SJCRH30 (cell line): ENCODE measurements around the gene CERT1. TPM values are rescaled to one million over a fixed set of nuclear protein-coding genes. Genes with fewer than 3 reads are reported as not detected.

Experiments
- DNase-seq, 2 experiments: peaks; one replicate each; pipeline ENCODE4 v3.0.0-alpha.2; 2015 to 2020
- H3K27ac ChIP-seq: fragments of 250-450 bp; sonication (Bioruptor Pico); 2 replicates; pipeline ENCODE4 v1.5.1; 2020; ENCODE audit warnings: mild to moderate bottlenecking, moderate library complexity
- H3K27me3 ChIP-seq: fragments of 250-450 bp; sonication (Bioruptor Pico); 2 replicates; pipeline ENCODE4 v1.5.1; 2020; ENCODE audit warnings: mild to moderate bottlenecking, moderate library complexity
- H3K36me3 ChIP-seq: fragments of 250-450 bp; sonication (Bioruptor Pico); 2 replicates; pipeline ENCODE4 v1.5.1; 2020; ENCODE audit warnings: mild to moderate bottlenecking, moderate library complexity
- H3K4me1 ChIP-seq: fragments of 250-450 bp; sonication (Bioruptor Pico); 2 replicates; pipeline ENCODE4 v1.5.1; 2020; ENCODE audit warnings: mild to moderate bottlenecking, moderate library complexity
- H3K4me3 ChIP-seq: fragments of 250-450 bp; sonication (Bioruptor Pico); 2 replicates; pipeline ENCODE4 v1.5.1; 2020; ENCODE audit warnings: mild to moderate bottlenecking, moderate library complexity
- H3K9me3 ChIP-seq: fragments of 250-450 bp; sonication (Bioruptor Pico); replicated peaks from 2 replicates; pipeline ENCODE4 v1.5.1; 2020; ENCODE audit warnings: mild to moderate bottlenecking, moderate library complexity
- total RNA-seq: library from RNA; depleted of rRNA; stranded (reverse); fragments of >200 nt; shearing (Covaris generic); gene quantifications from 2 replicates; pipeline ENCODE4 v1.2.3, GENCODE V29; 2014

The CERT1 gene
- total RNA-seq, 1 experiment from 2014 or later: 28.8 TPM

DNA sequence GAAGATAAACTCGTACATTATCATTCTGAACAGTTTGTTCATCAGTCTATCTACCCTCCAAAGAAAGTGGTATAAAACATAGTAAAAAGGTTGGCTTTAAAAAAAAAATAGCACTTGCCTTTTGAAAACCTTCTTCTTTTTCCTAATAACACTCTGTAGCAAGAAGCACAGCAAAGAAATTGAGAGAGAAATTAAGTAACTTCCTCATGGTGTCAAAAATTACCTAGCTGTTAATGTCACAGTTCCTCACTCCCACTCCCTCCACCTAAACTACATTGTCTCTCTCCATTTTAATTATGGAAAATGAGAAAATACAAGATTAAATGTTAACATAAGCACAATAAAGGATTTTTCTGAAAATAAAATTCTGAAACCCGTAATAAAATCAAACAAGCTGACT lies 72.2 kb downstream of the CERT1 start:
- no peaks in the 10 kb centered on the region for H3K27me3 ChIP-seq
- DNase-seq: no peak
- no peak overlapping the region for H3K4me3 ChIP-seq
- no peaks in the 10 kb centered on the region for H3K4me1 ChIP-seq
- H3K27ac ChIP-seq: no peak overlapping the region
- H3K36me3 ChIP-seq: no peaks in the 10 kb centered on the region; the same call in 1 of the 2 replicates
- H3K9me3 ChIP-seq: no peaks in the 10 kb centered on the region

DNA sequence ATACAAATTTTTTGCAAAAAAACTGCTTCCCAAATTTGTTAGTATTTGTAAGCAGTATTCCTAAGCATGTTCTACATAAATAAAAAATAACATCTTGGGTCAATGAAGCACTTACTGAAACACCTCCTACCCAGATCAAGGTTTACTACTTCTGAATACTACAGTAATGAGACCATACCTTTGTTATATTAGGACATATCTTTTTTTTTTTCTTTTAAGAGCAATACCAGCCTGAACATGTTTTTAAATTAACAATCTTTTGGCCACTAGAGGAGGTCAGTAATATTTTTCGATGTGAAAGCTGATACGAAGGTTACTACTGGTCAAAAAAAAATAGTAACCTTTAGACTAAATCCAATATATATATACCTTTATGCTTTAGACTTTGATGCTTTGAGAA lies 72.7 kb downstream of the CERT1 start:
- DNase-seq: no peak
- H3K27me3 ChIP-seq: no peaks in the 10 kb centered on the region
- no peaks in the 10 kb centered on the region for H3K4me1 ChIP-seq
- no peaks in the 10 kb centered on the region for H3K9me3 ChIP-seq
- H3K27ac ChIP-seq: no peak overlapping the region
- no peaks in the 10 kb centered on the region; the same call in 1 of the 2 replicates for H3K36me3 ChIP-seq
- no peak overlapping the region for H3K4me3 ChIP-seq

DNA sequence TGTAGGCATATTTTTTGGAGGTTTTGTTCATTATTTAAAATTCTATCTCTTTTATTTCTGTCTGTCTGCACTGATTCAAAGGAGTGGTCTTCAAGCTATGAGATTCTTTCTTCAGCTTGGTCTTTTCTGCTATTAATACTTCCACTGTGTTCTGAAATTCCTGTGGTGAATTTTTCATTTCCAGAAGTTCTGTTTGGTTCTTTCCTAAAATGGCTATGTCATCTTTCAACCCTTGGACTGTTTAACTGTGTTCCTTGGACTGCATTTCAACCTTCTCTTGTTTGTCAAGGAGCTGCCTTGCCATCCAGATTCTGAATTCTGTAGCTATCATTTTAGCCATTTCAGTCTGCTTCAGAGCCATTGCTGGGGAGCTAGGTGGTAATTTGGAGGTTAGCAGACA lies 76.3 kb downstream of the CERT1 start:
- H3K27me3 ChIP-seq: no peaks in the 10 kb centered on the region
- DNase-seq: no peak
- no peaks in the 10 kb centered on the region for H3K36me3 ChIP-seq
- H3K9me3 ChIP-seq: no peaks in the 10 kb centered on the region
- no peak overlapping the region for H3K4me3 ChIP-seq
- H3K4me1 ChIP-seq: no peaks in the 10 kb centered on the region
- no peak overlapping the region for H3K27ac ChIP-seq

DNA sequence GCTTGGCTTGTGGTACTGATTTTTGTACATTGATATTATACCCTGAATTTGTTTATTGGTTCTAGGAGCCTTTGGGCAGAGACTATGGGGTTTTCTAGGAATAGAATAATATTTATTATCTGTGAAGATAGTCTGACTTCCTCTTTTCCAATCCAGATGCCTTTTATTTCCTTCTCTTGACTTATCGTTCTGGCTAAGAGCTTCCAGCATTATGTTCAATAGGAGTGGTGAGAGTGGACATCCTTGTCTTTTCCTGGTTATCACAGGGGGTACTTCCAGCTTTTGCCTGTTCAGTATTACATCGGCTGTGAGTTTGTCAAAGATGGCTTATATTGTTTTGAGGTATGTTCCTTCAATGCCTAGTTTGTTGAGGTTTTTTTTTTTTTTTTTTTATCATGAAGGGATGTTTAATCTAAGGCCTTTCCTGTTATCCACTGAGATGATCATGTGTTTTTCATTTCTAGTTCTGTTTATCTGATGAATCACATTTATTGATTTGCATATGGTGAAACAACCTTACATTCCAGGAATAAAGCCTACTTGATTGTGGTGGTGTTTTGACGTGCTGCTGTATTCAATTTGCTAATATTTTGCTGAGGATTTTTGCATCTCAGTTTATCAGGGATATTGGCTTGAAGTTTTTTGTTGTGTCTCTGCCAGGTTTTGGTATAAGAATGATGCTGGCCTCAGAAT lies 77.5 kb downstream of the CERT1 start:
- H3K4me1 ChIP-seq: no peaks in the 10 kb centered on the region
- H3K9me3 ChIP-seq: no peaks in the 10 kb centered on the region
- no peaks in the 10 kb centered on the region for H3K27me3 ChIP-seq

DNA sequence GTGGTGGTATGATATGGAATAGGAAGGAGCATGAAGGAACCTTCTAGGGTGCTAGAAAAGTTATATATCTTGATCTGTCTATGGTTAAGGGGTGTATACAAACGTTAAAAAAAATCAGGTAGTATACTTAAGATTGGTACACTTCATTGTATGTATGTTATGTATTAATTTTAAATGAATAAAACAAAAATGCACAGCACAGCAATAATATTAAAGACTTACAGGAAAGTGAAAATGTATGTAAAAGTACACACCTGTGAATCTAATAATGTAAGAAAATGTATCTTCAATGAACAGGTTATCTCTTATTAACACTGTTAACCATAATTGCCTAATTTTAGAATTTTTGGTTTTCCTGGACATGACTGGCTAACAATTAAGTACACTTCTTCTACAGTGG lies 97.2 kb downstream of the CERT1 start:
- no peaks in the 10 kb centered on the region for H3K4me1 ChIP-seq
- no peaks in the 10 kb centered on the region for H3K27me3 ChIP-seq
- DNase-seq: no peak
- no peak overlapping the region for H3K4me3 ChIP-seq
- no peak overlapping the region for H3K27ac ChIP-seq
- no peaks in the 10 kb centered on the region for H3K9me3 ChIP-seq
- H3K36me3 ChIP-seq: peaks cover 28% of the 10 kb centered on the region

More for the DNA sequence above, 77.5 kb downstream of the CERT1 start:
- Histone ChIP-seq H3K27ac (no peak overlapping the region), H3K36me3 (no peaks in the 10 kb centered on the region), H3K4me3 (no peak overlapping the region)
- no peak for DNase-seq

DNA sequence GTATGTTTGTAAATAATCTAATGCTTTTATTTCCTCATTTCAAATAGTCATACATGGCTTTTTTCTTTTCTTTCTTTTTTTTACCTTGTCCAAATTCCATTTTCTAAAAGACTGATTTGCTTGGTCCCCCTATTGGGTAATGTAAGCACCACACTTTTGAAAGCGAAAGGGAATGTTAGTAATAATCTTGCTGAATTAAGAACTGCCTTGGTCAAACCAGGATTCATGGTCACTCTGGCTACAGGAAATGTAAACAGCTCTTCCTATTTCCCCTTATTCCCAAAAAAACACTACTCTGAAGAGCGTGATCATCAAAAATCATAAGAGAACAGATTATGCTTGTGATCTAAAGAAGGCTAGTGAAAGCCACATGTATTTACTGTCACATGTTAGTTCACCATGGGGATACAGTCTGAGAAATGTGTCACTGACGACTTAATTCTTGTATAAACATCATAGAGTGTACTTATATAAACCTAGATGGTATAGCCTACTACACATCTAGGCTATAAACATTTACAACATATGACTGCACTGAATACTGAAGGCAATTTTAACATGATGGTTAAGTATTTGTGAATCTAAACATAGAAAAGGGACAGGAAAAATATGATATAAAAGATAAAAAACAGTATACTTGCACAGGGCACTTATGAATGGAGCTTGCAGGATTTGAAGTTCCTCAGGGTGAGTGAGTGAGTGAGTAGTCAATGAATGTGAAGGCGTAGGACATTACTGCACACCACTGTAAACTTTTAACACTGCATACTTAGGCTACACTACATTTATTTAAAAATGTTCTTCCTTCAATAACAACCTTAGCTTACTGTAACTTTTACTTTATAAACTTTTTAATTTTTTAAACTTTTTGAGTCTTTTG lies 99.1 kb downstream of the CERT1 start:
- DNase-seq: no peak
- Histone ChIP-seq H3K9me3 (no peaks in the 10 kb centered on the region), H3K36me3 (peaks cover 19% of the 10 kb centered on the region), H3K4me3 (no peak overlapping the region), H3K4me1 (no peaks in the 10 kb centered on the region), H3K27me3 (no peaks in the 10 kb centered on the region), H3K27ac (no peak overlapping the region)

DNA sequence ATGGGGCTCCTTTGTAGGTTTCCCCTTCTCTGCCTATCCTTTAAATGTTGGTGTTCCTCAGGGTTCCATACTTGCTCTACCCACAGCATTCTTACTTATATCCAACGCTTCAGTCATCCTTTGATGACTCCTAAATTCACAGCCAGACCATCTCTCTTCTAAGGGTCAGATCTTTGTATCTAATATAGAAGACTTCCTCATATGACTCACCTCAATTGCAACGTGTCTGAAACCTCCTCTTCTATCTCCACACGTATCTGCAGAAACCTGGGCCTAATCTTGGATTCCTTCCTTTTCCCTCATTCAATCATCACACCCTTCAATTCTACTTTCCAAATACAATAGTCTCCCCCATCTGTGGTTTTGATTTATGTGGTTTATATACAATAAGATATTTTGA lies 106.1 kb downstream of the CERT1 start:
- no peaks in the 10 kb centered on the region for H3K4me1 ChIP-seq
- H3K27ac ChIP-seq: no peak overlapping the region
- H3K27me3 ChIP-seq: no peaks in the 10 kb centered on the region
- H3K4me3 ChIP-seq: no peak overlapping the region
- no peak for DNase-seq
- H3K9me3 ChIP-seq: no peaks in the 10 kb centered on the region
- peaks cover 13% of the 10 kb centered on the region for H3K36me3 ChIP-seq

DNA sequence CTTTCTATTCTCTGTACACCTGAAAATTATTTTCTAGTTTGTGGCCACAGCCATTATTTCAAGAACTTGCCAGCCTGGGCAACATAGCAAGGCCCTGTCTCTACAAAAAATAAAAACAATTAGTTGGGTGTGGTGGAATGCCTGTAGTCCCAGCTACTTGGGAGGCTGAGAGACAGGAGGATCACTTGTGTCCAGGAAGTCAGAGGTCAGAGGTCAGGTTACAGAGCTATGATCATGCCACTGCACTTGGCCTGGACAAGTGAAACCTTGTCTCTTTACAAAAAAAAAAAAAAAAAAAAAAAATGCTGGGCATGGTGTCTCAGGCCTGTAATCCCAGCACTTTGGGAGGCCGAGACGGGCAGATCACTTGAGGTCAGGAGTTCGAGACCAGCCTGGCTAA lies 116.2 kb downstream of the CERT1 start:
- no peak for DNase-seq
- H3K27me3 ChIP-seq: no peaks in the 10 kb centered on the region

DNA sequence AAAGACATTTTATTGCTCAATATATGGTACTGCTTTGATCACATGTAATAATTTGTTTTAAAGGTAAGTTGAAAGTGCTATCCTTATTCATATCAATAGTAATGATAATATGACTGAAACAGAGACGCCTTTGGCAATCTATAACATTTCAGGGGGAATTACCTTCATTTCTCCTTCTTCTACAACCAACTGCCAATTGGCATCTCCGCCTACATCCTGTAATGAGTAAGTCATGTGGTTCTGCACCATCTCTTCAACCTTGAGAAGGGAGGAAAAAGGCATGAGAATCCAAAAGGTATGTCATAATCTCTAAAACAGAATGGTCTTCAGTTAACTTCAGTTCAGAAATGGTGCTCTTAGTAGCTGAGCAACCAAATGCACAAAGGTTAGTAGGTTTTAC lies 122.0 kb downstream of the CERT1 start:
- no peaks in the 10 kb centered on the region for H3K4me1 ChIP-seq
- no peak overlapping the region for H3K4me3 ChIP-seq
- H3K36me3 ChIP-seq: peaks cover 20% of the 10 kb centered on the region
- H3K27ac ChIP-seq: no peak overlapping the region
- no peaks in the 10 kb centered on the region for H3K27me3 ChIP-seq
- H3K9me3 ChIP-seq: no peaks in the 10 kb centered on the region
- DNase-seq: no peak

More for the DNA sequence above, 116.2 kb downstream of the CERT1 start:
- Histone ChIP-seq H3K9me3 (no peaks in the 10 kb centered on the region), H3K4me3 (no peak overlapping the region), H3K36me3 (peaks cover 23% of the 10 kb centered on the region), H3K27ac (no peak overlapping the region), H3K4me1 (no peaks in the 10 kb centered on the region)

DNA sequence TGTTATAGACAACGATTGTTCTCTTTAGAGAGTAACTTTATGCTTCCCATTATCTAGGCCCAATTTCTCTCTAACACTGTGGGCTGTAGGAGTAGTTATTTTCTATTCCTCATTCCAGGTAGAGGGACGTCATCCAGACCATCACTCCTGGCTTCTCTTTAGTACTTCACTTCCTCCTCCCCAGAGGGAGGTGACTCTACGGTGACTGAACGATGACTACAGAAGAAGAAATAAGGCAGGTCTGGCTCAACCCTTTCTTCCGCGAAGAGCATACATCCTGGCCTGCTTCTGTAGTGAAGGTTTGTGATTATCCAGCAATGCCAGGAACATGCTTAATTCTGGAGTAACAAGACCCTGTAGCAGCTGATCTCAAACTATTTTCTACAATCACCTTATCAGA lies 123.6 kb downstream of the CERT1 start:
- Histone ChIP-seq H3K27ac (no peak overlapping the region), H3K36me3 (peaks cover 24% of the 10 kb centered on the region), H3K4me3 (no peak overlapping the region), H3K9me3 (no peaks in the 10 kb centered on the region), H3K27me3 (no peaks in the 10 kb centered on the region), H3K4me1 (no peaks in the 10 kb centered on the region)
- no peak for DNase-seq

DNA sequence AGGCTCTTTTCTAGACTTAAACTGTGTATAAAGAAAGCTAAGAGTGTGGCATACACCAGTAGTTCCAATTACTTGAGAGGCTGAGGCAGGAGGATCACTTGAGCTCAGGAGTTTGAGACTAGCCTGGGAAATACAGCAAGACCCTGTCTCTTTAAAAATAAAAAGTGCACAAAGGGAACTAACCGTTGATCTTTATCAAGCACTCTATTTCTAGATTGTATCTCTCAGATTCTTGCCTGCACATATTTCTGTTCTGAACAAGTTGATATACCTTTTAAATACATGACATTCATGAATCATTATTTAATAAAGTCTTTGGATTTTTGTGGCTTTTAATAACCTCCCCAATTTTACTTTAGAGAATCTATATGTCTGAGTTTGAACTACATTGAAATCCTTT lies 127.2 kb downstream of the CERT1 start:
- H3K4me3 ChIP-seq: no peak overlapping the region
- H3K27ac ChIP-seq: no peak overlapping the region
- no peak for DNase-seq
- H3K4me1 ChIP-seq: no peaks in the 10 kb centered on the region
- no peaks in the 10 kb centered on the region for H3K9me3 ChIP-seq
- H3K36me3 ChIP-seq: peaks cover 37% of the 10 kb centered on the region
- H3K27me3 ChIP-seq: no peaks in the 10 kb centered on the region

DNA sequence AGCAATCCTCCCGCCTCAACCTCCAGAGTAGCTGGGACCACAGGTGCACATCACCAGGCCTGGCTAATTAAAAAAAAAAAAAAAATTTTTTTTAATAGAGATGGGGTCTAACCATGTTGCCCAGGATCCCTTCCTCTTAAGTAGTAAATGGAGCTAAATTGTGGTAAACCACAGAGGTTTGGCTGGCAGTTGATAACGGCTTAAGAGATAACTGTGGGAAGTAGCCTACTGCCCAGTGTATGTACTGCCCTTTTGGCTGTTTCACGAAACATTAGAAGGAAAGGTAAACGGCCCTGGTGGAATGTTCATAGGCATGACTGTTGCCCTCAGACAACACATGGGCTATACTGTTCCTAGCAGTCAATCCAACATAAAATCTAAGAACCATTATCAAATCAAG lies 130.0 kb downstream of the CERT1 start:
- Histone ChIP-seq H3K36me3 (peaks cover 44% of the 10 kb centered on the region), H3K9me3 (no peaks in the 10 kb centered on the region), H3K27ac (no peak overlapping the region), H3K4me1 (no peaks in the 10 kb centered on the region), H3K27me3 (no peaks in the 10 kb centered on the region), H3K4me3 (no peak overlapping the region)
- peak in 1 of 2 experiments; percentile 14 for DNase-seq

DNA sequence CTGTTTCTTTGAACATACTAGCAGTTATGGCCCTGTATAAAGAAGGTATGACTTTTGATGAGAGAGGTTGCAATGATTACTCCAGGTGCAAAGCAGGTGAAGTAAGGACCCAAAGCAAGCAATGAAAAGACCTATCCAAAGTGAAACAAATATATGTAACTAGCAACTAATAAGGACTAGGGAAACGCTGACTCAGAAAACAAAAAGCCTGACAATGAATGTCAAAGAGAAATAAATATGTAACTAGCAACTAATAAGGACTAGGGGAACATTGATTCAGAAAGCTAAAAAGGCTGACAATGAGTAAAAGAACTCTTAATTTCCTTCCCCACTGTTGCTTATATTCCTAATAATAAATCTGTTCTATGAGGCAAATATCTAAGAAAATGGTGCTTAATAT lies 131.3 kb downstream of the CERT1 start:
- Histone ChIP-seq H3K4me3 (no peak overlapping the region), H3K27me3 (no peaks in the 10 kb centered on the region), H3K4me1 (no peaks in the 10 kb centered on the region), H3K9me3 (no peaks in the 10 kb centered on the region), H3K27ac (no peak overlapping the region), H3K36me3 (peaks cover 41% of the 10 kb centered on the region)
- DNase-seq: no peak

DNA sequence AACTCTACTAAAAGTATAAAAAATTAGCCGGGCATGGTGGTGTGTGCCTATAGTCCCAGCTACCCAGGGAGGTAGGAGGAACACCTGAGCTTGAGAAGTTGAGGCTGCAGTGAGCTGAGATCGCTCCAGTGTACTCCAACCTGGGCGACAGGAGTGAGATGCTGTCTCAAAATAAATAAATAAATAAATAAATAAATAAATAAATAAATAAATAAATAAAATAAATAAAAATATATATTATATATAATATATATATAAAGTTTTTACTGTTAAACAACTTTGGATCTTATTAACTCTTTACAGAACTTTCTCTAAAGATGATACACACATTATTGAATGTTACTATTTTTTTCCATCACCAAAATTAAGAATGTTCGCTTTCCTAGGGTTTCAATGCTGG lies 136.0 kb downstream of the CERT1 start:
- Histone ChIP-seq H3K27me3 (no peaks in the 10 kb centered on the region), H3K27ac (no peak overlapping the region), H3K4me1 (no peaks in the 10 kb centered on the region), H3K4me3 (no peak overlapping the region), H3K36me3 (peaks cover 30% of the 10 kb centered on the region), H3K9me3 (no peaks in the 10 kb centered on the region)
- DNase-seq: no peak

DNA sequence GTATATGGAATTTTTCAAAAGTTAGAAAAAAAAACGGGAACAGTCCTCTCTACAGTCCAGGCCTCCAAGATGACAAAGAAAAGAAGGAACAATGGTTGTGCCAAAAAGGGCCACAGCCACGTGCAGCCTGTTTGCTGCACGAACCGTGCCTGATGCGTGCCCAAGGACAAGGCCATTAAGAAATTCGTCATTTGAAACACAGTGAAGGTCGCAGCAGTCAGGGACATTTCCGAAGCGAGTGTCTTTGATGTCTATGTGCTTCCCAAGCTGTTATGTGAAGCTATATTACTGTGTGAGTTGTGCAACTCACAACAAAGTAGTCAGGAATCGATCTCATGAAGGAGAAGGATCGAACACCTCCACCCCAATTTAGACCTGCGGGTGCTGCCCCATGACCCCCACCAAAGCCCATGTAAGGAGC lies 137.0 kb downstream of the CERT1 start:
- no peaks in the 10 kb centered on the region for H3K4me1 ChIP-seq
- no peaks in the 10 kb centered on the region for H3K27me3 ChIP-seq
- H3K4me3 ChIP-seq: no peak overlapping the region
- no peak overlapping the region for H3K27ac ChIP-seq
- peaks cover 23% of the 10 kb centered on the region for H3K36me3 ChIP-seq
- no peak for DNase-seq
- H3K9me3 ChIP-seq: no peaks in the 10 kb centered on the region
